NCI-H2029 treated with DMSO at 0.1 percent for 48 hours (cell line): Measurements from ENCODE around the gene NEDD4L.
"Not testable (repeated sequence)": the region's sequence is repeated elsewhere in the genome, so short reads cannot be mapped to it uniquely, and the experiment has no call there.

Experiments
- DNase-seq: peaks from one replicate; lab custom pipeline; 2025; lab: John Stamatoyannopoulos, UW

The NEDD4L gene

GRCh38 chr18:58241026-58241679, 197.1 kb downstream of the NEDD4L start:
- no peak for DNase-seq

- peak; percentile 31 for DNase-seq
Observed at GRCh38 chr18:58241877-58242276, 197.9 kb downstream of the NEDD4L start.

- DNase-seq: no peak
Observed at GRCh38 chr18:58242435-58242834, 198.4 kb downstream of the NEDD4L start.

- no peak for DNase-seq
Observed at GRCh38 chr18:58242968-58243367, 198.9 kb downstream of the NEDD4L start.

- no peak for DNase-seq
Observed at GRCh38 chr18:58243401-58243800, 199.4 kb downstream of the NEDD4L start.

GRCh38 chr18:58247363-58247834, 203.4 kb downstream of the NEDD4L start:
- no peak for DNase-seq

GRCh38 chr18:58249712-58250111, 205.7 kb downstream of the NEDD4L start:
- no peak for DNase-seq

- DNase-seq: no peak
Observed at GRCh38 chr18:58251416-58251815, 207.4 kb downstream of the NEDD4L start.

- no peak for DNase-seq
Observed at GRCh38 chr18:58252166-58252565, 208.1 kb downstream of the NEDD4L start.

GRCh38 chr18:58253318-58253717, 209.3 kb downstream of the NEDD4L start:
- DNase-seq: no peak

- DNase-seq: no peak
Observed at GRCh38 chr18:58253871-58254270, 209.8 kb downstream of the NEDD4L start.

GRCh38 chr18:58254873-58255511, 211.0 kb downstream of the NEDD4L start:
- DNase-seq: no peak

GRCh38 chr18:58255701-58256311, 211.8 kb downstream of the NEDD4L start:
- no peak for DNase-seq

GRCh38 chr18:58256316-58257080, 212.5 kb downstream of the NEDD4L start:
- no peak for DNase-seq

GRCh38 chr18:58257461-58257860, 213.4 kb downstream of the NEDD4L start:
- DNase-seq: no peak

- DNase-seq: no peak
Observed at GRCh38 chr18:58258692-58259342, 214.8 kb downstream of the NEDD4L start.

GRCh38 chr18:58263055-58263957, 219.3 kb downstream of the NEDD4L start:
- DNase-seq: no peak

GRCh38 chr18:58264075-58264474, 220.0 kb downstream of the NEDD4L start:
- DNase-seq: no peak

- no peak for DNase-seq
Observed at GRCh38 chr18:58264840-58265239, 220.8 kb downstream of the NEDD4L start.

- DNase-seq: not testable (repeated sequence)
Observed at GRCh38 chr18:58265489-58265888, 221.5 kb downstream of the NEDD4L start.

GRCh38 chr18:58266291-58266690, 222.3 kb downstream of the NEDD4L start:
- no peak for DNase-seq
